ENCODE measurements around the gene PTPRR. TPM values are rescaled to one million over a fixed set of nuclear protein-coding genes. Genes with fewer than 3 reads are reported as not detected.

The PTPRR gene
- total RNA-seq, 4 donors from 2014 or later = 0.24 to 0.95 (median 0.30) TPM

DNA sequence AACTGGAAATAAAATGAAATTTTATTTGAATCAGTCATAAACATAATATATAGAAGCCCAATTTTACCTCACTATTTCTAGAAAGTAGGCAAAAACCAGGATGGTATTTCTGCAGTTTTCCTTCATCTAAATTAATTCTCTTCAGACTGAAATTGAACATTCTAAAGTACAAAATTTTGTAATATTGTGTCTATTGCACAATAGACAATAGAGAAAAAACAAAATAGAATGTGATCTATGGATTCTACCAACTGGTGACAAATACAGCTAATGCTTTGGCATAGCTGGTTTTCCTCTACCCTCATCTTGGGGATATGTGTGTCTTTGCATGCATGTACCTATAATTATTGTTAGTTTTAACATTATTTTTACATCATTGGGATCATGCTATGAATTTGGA is 8.5 kb upstream of the PTPRR start:
- ATAC-seq (ENCODE audit: low FRiP score) (no peak), DNase-seq (ENCODE audit: low spot score) (no peak)
- TF ChIP-seq, protein P1, sequence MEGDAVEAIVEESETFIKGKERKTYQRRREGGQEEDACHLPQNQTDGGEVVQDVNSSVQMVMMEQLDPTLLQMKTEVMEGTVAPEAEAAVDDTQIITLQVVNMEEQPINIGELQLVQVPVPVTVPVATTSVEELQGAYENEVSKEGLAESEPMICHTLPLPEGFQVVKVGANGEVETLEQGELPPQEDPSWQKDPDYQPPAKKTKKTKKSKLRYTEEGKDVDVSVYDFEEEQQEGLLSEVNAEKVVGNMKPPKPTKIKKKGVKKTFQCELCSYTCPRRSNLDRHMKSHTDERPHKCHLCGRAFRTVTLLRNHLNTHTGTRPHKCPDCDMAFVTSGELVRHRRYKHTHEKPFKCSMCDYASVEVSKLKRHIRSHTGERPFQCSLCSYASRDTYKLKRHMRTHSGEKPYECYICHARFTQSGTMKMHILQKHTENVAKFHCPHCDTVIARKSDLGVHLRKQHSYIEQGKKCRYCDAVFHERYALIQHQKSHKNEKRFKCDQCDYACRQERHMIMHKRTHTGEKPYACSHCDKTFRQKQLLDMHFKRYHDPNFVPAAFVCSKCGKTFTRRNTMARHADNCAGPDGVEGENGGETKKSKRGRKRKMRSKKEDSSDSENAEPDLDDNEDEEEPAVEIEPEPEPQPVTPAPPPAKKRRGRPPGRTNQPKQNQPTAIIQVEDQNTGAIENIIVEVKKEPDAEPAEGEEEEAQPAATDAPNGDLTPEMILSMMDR (IDR thresholded peaks at IDR 0.05) = no peak

DNA sequence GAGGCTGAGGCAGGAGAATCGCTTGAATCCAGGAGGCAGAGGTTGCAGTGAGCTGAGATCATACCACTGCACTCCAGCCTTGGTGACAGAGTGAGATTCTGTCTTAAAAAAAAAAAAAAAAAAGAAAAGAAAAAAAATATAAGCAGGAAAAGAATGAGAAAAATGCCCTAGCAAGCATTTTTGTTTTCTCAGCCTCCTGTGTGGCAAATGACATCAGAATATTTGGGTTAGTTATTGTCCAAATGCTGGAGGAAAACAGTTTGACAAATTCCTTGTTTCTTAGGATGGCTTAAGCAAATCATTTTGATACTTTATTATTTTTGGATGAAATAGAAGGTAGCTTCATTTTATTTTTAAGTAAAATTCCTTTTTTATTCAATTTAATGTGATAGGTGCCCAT is 7.5 kb upstream of the PTPRR start:
- ATAC-seq (ENCODE audit: low FRiP score) = no peak
- no peak for DNase-seq (ENCODE audit: low spot score)
- TF ChIP-seq, protein P1 (IDR thresholded peaks at IDR 0.05) = no peak

DNA sequence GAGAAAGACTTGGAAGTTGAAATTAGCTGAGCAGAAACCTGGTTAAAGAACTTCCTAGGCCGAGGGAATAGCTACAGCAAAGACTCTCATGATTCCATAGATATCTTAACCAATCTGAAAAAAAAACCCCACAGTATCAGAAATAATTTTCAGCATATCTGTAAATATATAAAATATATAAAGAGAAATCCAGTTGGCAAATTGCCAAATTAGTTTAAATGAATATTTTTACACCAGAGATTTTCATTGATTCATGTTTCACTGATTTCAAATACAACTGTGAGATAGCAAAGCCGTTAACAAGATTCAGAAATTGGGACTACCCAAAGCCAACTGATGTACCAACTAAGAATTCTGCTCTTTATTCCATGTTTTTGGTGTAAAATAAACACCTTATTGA is 6.8 kb upstream of the PTPRR start:
- ATAC-seq (ENCODE audit: low FRiP score) = no peak
- DNase-seq (ENCODE audit: low spot score) = no peak
- TF ChIP-seq, protein P1 (IDR thresholded peaks at IDR 0.05) = no peak

DNA sequence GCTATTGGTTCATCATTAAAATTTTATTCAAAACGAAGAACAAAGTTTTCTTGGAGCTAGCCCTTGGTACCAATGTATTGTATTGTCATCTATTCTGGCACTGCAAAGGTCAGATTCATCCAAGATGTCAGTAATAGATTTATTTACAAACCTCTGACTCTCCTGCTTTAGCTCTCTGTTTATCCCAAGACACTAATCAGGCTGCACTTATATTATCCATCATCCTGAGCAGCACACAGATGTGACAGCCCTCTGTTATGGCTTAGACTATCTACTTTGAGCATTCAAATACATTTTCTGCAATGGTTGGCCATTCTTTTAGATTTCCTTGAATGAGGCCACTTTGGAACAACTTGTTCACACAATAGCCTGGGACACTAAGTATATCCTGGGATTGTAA is 5.0 kb upstream of the PTPRR start:
- TF ChIP-seq, protein P1 (IDR thresholded peaks at IDR 0.05) = no peak
- no peak for DNase-seq (ENCODE audit: low spot score)
- ATAC-seq (ENCODE audit: low FRiP score) = no peak

DNA sequence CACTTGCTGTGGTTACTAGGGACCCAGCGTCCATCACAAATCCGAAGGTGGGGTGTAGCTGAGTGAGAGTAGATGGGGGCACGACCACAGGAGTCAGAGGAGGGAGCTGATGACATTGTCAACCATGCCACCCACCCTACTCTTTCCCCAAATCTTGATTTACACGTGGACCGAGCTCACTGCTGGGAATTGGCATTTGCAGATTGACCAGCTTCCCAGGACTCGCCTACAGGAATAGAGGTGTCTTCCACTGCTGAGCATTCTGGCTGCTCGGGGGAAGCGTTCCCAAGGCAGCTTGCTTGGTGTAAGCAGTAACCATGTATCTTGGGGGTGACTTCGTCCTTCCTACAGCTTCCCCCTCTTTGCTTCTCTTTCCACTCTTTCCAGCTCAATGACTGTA is 353 bp upstream of the PTPRR start:
- ATAC-seq (ENCODE audit: low FRiP score) (no peak), DNase-seq (ENCODE audit: low spot score) (no peak)
- TF ChIP-seq, protein P1 (IDR thresholded peaks at IDR 0.05) = no peak

DNA sequence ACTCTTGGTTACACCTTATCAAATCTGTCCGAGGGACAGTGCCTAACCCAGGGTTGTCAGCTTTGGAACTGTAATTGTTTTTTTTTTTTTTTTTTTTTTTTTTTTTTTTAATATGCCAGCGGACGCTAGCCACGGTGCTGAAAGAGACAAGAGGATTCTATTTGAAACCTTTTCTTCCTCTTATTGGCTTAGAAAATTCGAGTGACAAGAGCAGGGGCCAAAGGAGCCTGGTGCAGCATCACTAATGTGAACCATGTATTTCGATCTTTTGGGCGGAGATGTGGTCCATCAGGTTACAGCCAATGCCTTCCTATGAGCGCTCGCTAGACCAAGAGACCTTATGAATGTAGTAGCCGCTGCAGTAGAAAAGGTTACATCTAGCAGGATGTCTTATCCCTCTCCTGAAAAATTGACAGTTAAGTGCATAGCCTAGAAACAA is 922 bp downstream of the PTPRR start:
- no peak for DNase-seq (ENCODE audit: low spot score)
- TF ChIP-seq, protein P1 (IDR thresholded peaks at IDR 0.05) = no peak
- ATAC-seq (ENCODE audit: low FRiP score) = no peak

DNA sequence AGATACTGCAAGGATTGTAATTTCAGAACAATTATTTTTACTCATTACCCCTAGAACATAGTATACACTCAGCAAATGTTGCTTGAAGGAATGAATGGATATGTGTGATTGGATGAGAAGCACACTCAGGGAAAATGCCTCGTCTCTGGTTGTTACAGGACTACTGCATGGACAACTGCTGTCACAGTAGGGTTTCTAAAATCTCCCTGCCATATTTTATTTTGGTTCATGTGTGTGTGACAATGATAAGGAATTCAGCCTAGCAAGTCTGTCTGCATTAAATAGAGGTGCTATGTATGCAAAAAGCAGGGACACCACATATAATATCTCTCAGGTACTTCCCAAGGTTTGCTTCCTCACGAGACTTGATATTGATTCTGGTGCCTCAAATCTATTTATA is 1.4 kb downstream of the PTPRR start:
- TF ChIP-seq, protein P1 (IDR thresholded peaks at IDR 0.05) = no peak
- no peak for DNase-seq (ENCODE audit: low spot score)

More for the DNA sequence above, 1.4 kb downstream of the PTPRR start:
- no peak for ATAC-seq (ENCODE audit: low FRiP score)
